Mammary epithelial cell (primary cell): Measurements from ENCODE around the gene ART5.
"Not testable (repeated sequence)": the region's sequence is repeated elsewhere in the genome, so short reads cannot be mapped to it uniquely, and the experiment has no call there.

Source experiments
- CTCF ChIP-seq, 2 donors: IDR thresholded peaks in 1 of 2; conservative IDR thresholded peaks in 1 of 2; 2 replicates each; pipeline ENCODE4 v1.5.1; 2011 to 2012; ENCODE audit warnings: inconsistent platforms in 2 of 2, low read length in 2 of 2, mild to moderate bottlenecking in 2 of 2, control low read depth in 1 of 2, low read depth in 1 of 2; ENCODE audit not compliant: insufficient read depth in 1 of 2; ENCODE audit errors: extremely low read depth in 1 of 2
- EZH2 ChIP-seq: IDR thresholded peaks from 2 replicates; pipeline ENCODE4 v1.6.1; 2012; ENCODE audit warnings: low read length, inconsistent platforms, borderline replicate concordance

DNA sequence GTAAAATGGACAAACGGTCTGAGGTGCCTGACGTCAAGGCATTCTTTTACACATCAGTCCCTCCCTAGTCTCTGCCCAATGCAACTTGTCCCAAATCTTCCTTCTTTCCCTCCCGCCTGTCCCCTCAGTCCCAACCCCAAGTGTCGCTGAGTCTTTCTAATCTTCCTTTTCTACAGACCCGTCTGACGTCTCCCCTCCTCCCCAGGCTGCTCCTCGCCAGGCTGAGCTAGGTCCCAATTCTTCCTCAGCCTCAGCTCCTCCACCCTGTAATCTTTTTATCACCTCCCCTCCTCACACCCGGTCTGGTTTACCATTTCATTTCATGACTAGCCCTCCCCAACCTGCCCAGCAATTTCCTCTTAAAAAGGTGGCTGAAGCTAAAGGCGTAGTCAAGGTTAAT is 7.6 kb upstream of the ART5 start:
- not testable (repeated sequence) for TF ChIP-seq CTCF (conservative IDR thresholded peaks at IDR 0.05 in 1 of 2, IDR thresholded peaks at IDR 0.05 in 1 of 2; ENCODE audit: extremely low read depth in 1 of 2, insufficient read depth in 1 of 2, low read depth in 1 of 2, low read length in 2 of 2); EZH2
